NCI-H187 treated with DMSO at 0.1 percent for 48 hours (cell line): ENCODE measurements around the gene GBGT1.

ENCODE experiments used
- DNase-seq: peaks from one replicate; lab custom pipeline; 2025; lab: John Stamatoyannopoulos, UW

GBGT1 gene

GRCh38 chr9:133113949-133114885 lies 49.5 kb downstream of the GBGT1 start:
- DNase-seq, result no peak

- DNase-seq, result no peak
These were observed 50.4 kb downstream of the GBGT1 start for GRCh38 chr9:133113163-133113948.

GRCh38 chr9:133112663-133113026 lies 51.1 kb downstream of the GBGT1 start:
- no peak for DNase-seq

GRCh38 chr9:133111808-133112662 lies 51.7 kb downstream of the GBGT1 start:
- no peak for DNase-seq

GRCh38 chr9:133109931-133110650 lies 53.6 kb downstream of the GBGT1 start:
- no peak for DNase-seq

- DNase-seq, result no peak
These were observed 54.7 kb downstream of the GBGT1 start for GRCh38 chr9:133108794-133109641.

GRCh38 chr9:133107961-133108793 lies 55.5 kb downstream of the GBGT1 start:
- no peak for DNase-seq

GRCh38 chr9:133107245-133107722 lies 56.4 kb downstream of the GBGT1 start:
- DNase-seq, result no peak

- DNase-seq, result no peak
These were observed 57.0 kb downstream of the GBGT1 start for GRCh38 chr9:133106511-133107244.

- no peak for DNase-seq
These were observed 58.3 kb downstream of the GBGT1 start for GRCh38 chr9:133105461-133105770.

- no peak for DNase-seq
These were observed 58.8 kb downstream of the GBGT1 start for GRCh38 chr9:133104718-133105460.

GRCh38 chr9:133103987-133104505 lies 59.7 kb downstream of the GBGT1 start:
- DNase-seq, result no peak

GRCh38 chr9:133103183-133103986 lies 60.3 kb downstream of the GBGT1 start:
- DNase-seq, result no peak
